ENCODE measurements around the gene FICD.

Gene FICD

DNA sequence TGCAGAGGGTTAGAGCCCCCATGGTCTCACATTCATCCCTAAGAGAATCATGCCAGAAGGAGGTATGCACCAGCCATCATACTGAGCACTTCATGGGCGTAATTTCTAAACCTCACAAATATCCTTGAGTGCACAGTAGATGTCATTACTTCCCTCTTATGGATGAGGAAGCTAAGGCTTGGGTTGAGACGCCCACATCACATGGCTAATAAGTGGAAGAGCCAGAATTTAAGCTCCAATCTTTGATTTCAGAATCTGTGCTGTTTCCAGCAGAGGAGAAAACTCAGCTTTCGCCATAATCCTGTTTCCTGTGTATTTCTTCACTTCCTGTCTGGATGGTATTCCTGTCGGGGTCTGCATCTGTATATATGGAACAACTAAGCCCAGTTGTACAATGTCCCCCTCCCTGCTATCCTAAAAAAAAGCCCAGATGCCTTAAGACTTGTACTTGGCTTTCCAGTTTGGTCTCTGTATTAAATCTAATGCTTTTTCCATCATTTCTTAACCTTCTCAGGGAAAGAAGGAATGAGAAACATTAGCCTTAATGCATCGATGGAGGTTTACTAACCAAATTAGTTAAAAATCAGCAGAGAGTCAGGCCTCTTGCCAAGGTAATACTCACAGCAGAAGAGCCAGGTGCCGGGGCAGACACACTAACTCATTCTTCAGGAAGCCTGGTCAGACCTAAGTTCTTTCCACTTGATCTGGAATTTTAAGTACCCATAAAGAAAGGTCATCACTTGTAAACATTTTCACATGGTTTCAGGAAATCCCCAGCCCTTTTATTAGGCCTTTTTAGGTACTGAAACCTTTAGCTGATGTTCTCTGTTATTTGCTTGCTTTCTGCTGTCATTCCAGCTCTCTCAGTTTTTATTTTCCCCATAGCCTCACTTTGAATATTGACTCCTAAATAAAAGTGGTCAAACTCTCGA is 52.6 kb downstream of the FICD start:
- DNase-seq (ENCODE audit: low read depth), result no peak

DNA sequence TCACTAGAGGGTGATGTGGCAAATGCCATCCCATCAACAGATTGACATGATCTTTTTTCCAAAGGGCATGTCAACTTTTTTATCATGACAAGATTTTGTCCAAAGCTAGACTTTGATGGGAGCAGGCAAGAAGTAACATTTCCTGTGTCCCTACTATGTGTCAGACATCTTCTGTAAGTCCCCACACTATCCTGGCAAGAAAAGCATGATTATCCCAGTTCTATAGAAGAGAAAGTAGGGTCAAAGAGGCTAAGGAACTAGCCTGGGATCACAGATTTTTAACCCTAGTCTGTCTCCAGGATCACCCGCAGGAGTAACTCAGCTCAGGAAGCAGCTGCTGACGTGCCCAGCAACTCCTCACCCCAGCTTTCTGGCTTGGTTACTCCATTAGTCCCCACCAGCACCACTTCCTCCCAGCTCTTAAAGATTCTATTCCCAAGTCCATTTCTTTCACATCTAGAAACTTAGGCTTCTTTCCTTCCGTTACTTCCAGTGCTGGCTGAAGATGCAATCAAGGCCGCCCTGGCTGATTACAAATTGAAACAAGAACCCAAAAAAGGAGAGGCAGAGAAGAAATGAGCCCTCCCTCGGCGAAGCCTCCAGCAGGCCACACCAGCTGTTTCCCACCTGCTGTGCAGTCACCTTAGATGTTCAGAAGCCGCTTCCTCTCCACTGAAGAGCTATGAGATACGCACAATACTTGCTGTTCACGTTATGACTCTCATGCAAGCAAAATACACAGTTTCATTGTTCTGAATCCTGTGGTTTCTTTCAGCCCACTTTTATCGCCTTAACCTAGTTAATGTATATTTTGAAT is 53.5 kb downstream of the FICD start:
- DNase-seq (ENCODE audit: low read depth), result no peak

All from CMK (cell line).